ENCODE data around the gene PANK4.
"Not testable (repeated sequence)": the region's sequence is repeated elsewhere in the genome, so short reads cannot be mapped to it uniquely, and the experiment has no call there.

The PANK4 gene

DNA sequence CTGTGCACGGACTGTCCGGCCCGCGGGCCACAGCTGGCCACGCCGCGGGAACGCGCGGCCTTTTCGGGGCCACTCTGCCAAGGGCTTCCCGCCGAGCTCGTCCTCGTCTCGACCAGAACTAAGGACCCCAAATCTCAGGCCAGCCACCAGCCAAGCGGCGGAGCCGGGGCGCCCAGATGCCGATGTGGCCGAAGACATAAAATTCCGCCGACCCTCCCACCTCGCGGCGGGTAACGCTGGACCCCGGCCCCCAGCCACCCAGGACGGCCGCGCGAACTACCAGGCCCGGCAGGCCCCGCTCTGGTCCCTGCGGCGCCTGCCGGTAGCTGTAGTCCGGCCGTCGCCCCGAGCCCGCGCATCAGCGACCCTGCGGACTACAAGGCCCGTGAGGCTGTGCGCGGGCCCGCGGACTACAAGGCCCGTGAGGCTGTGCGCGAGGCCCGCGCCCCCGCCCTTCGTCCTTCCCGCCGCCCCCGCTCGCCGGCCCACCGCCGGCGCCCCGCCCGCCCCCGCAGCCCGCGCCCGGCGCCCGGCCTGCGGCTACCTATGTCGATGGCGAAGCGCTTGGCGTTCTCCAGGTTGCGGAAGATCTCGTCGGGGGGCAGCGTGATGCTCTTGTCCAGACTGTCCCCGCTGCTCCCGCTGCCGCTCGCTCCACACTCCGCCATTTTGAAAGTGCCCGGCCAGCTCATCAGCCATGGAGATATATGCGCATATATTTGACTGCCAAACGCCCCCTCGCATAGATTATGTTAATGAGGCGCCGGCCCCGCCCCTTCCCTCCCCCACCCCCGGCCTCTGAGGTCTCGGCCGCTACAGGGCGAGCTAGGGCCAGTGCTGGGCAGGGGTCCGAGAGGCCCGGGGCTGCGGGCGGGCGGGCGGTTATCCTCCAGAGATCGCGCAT lies at the start of gene PANK4:
Gene PANK4, minus strand, starts transcription at position 677 of the 904 bp plus-strand sequence. Its CDS starts 9 bp downstream, at position 668.
- peak; percentile 64 to 86 (median 82) for DNase-seq

DNA sequence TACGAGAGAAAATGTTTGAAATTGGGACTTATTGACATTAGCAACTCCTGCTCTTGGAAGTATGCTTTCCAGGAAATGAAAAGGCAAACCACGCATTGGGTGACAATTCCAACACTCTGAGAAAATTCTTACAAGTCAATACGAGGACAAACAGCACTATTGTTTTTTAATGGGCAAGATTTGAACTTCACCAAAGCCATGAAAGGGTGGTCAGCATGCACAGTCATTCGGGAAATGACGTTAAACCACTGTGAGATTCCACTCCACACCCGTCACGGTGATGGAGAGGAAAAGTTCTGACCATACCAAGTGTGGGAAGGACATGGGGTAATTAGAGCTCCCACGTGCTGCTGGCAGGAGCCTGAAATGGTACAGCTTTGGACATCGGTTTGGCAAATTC lies 48.0 kb upstream of the PANK4 start:
- no peak for DNase-seq

DNA sequence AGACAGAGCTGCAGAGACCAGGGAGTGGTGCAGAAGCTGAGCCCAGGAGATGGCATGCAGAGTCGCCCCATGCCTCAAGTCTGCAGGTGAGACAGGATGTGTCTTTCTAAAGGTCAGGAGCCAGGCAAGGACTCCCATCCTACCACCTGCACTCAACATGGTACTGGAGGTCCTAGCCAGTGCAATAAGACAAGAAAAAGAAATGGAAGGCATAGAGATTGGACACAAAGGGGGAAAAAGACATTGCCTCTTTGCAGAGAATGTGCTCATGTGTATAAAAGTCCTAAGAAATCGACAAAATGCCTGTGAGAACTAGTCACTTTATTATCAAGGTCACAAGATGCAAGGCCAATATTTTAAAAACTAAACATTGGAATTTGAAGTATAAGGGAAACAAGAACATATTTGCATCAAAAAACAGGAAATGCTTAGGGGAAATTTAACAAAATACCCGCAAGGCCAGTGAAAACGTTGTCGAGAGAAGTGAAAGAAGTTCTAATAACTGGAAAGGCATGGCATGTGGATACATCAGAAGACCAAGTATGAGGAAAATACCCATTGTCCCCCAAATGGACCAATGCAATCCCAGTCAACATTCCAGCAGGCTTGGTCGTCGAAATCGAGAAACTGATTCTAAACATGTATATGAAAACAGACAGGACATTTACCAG lies 47.0 kb upstream of the PANK4 start:
- DNase-seq, result no peak

DNA sequence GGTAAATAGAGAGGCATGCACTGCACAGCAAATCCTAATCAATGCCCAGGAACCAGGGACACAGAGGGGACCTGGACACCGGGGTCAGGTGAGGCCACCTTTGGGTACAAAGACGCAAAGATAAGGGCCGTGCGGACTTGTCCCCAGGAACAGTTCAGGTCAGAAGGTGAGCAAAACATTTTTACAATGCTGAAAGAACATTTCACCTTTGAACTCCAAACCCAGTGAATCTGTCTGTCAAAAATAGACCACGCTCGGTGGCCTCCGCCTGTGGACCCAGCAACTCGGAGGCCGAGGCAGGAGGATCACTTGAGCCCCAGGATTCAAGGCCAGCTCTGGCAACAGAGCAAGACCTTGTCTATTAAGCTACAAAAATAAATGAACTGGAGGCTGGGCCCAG lies 45.0 kb upstream of the PANK4 start:
- DNase-seq, result no peak

DNA sequence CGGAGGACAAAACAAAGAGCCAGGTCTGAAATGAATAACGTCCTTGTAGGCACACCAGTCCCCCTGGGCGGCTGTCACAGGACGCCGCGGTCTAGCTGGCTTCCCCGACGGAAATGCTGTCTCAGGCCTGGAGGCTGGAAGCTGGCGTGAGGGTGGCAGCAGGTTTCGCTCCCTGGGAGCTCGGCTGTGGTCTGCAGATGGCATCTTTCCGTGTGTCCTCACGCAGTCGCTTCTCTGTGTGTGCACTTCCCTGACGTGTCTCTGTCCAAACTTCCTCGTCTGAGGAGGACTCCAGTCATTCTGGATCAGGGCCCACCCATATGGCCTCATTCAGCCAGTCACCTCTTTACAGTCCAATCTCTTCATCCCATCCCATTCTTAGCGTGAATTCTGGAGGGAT lies 43.9 kb upstream of the PANK4 start:
- DNase-seq, result no peak

DNA sequence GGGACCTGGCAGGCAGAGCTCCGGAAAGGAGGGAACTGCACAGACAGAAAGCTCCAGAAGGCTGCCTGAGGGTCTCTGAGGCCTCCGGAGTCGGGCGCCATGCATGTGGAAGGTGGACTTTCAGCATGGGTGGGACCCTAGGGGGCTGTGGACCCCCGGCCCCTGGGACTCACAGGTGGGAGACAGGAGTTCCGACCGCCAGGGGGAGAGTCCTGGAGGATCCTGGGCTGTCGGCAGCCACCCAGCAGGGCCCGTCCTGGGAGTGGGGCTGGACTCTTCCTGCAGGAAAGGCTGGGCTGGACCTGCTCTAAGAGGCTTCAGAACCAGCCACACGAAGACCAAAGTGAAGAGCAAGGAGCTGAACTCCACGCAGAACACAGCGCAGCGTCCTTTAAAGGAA lies 43.3 kb upstream of the PANK4 start:
- not testable (repeated sequence) for DNase-seq

DNA sequence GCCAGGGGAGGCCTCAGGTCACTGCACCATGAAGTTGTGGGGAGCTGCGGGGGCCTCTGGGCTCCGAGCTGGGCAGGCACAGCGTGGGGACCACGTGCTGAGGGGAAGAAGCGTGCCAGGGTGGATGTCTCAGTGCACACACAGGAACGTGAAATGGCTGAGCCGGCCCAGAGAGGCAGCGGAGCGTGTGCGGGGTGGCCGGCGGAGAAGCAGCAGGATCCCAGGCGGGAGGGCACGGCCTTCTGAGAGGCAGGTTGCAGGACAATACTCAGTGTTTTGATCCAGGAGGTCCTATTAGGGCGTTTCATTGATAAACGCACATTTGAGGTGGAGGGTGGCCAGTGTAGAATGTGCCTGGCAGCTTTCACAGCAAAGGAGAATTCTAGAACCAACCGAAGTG lies 42.7 kb upstream of the PANK4 start:
- DNase-seq, result no peak

DNA sequence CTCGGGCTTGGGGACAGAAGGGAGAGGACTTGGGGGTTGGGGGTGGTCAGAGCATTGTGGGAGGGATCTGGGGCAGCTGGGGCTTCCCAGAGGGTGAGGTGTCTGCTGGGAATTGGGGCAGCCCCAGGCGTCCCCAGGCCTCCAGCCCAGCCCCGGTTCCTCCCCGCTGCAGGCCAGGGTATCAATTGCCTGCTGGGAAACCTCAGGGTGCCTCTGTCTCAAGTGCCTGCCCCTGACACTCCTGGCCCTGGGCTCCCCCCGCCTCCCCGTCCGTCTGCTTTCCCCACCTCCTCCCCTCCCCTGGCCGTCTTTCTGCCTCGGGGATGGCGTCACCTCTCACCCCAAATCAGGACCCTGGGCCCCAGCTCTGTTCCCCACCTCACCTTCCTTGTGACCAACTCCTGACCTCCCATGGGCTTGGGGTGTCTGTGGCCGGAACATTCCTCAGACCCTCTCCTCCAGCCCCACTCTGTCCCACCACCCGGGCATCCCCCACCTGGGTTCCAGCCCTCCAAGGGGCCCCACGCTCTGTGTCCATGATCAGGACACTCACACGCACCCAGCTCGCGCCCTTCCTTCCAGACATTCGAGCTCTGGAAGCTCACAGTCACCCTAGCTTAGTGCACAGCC lies 41.9 kb upstream of the PANK4 start:
- not testable (repeated sequence) for DNase-seq

DNA sequence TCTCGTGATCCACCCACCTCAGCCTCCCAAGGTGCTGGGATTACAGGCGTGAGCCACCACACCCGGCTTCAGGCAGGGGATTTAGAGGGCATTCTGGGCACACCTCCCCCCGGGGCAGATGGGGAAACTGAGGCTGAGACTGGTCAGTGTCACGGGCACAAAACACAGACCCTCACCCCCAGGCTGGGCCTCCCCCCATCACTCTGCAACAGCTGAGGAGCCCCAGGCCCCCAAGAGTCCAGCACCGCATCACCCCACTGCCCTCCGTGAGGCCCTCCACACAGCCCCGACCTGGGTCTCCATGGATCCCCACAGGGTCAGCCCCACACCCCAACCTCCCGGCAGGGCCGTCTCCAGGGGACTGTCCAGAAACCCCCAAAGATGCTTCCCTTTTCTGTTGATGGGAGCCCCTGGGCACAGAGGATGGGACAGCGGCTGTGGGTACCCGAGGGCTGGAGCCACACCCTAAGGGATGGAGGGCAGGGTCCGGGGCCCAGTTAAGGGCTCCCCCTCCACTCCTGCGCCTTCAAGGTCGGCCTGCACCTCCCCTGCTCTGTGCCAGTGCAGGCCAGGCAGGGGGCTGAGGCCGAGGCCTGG lies 40.8 kb upstream of the PANK4 start:
- no peak for DNase-seq

DNA sequence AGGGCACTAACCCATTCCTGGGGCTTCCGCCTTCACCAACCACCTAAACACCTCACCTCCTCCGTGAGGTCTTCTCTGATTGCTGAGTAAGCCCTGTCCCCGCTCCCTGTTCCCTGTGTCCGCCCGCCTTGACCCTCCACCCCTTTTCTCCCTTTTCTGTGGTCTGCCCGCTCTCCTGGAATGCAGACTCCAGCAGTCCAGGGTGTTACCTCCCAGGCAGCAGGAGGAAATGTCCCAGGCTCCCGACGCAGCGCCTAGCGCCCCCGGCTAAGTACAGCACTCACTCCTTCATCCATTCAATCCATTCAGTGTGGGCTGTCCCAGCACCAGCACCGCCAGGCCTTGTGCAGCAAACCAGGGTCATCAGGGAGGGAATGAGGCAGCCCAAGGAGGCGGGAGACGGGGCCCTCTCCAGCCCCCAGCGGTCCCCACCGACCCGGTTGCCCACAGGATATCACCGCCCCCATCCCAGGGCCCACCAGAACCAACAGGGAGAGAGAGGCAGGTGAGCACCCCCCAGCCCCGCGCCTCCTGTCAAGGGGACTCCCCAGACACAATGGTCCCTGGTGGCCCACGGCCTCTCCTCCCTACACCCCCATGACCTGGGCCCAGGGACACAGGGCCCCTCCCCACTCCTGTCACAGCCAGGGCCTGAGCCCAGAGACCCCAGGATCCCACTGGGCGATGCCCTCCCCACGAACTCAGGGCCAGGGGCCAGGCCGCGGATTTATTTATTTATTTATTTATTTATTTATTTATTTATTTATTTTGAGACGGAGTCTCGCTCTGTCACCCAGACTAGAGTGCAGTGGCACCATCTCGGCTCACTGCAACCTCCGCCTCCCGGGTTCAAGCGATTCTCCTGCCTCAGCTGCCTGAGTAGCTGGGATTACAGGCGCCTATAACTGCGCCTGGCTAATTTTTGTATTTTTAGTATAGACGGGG lies 40.0 kb upstream of the PANK4 start:
- DNase-seq, result no peak

DNA sequence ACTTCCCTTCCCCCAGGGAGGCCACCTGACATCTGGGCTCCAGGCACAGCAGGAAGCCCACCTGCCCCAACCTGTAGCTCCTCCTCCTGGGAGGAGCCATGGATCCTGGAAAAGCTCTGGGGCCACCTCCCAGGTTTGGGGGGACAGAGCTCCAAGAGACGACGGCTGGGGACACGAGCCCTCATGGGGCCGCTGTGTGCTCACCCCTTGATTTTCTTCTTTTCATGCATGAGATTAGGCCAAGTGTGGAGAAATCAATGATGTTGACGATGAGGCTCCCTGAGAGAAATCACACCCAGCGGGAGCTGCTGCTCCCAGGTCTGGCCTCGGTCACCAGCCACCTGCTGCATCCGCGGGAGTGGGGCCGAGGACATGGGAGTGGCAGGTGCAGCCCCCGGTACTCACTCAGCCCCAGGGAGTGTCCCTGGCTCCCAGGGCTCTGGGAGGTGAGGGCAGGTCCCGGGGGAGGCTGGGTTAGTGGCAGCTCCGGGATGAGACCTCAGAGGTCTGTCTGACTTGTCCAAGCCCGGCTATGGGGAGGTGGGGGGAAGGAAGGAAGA lies 38.5 kb upstream of the PANK4 start:
- DNase-seq, result no peak

DNA sequence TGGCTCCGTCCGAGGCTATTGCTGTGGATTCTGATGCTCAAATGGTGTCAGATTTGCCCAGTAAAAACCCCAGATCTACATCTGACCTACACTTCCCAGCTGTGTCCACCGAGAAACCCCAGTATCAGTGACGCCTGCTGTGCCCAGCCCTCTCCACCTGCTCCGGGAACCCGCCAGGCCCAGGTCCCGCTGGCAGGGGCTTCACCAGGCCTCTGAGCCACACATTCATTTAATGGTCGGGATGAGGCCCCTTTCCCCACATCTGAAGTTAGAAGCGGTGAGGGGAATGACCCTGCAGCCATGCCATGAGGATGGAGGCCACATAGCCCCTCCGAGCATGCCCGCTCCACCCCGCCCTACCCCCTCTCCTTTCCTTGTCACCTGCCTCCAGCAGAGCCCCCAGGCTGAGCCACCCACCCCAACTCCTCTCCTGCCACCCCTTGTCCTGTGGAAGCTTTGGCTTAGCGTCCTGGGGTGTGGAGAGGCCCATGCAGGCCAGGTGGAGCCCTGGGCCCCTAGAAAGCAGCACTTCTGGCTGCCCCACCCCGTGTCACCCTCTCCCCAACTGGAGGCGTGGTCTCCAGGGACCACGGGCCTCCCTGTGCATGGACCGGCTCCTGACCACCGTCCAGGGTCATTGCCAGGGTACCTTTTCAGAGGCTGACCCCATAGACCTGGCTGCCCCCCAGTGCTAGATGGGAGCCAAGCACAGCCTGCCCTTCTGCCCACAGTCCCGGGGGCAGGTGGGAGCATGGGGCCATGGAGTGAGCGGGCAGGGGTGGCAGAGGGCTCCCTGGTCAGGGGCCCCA lies 37.8 kb upstream of the PANK4 start:
- DNase-seq, result no peak

DNA sequence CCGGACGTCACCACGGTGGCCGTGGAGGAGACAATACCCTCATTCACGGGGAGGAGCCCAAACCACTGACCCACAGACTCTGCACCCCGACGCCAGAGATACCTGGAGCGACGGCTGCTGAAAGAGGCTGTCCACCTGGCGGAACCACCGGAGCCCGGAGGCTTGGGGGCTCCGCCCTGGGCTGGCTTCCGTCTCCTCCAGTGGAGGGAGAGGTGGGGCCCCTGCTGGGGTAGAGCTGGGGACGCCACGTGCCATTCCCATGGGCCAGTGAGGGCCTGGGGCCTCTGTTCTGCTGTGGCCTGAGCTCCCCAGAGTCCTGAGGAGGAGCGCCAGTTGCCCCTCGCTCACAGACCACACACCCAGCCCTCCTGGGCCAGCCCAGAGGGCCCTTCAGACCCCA lies 36.8 kb upstream of the PANK4 start:
- DNase-seq, result no peak

DNA sequence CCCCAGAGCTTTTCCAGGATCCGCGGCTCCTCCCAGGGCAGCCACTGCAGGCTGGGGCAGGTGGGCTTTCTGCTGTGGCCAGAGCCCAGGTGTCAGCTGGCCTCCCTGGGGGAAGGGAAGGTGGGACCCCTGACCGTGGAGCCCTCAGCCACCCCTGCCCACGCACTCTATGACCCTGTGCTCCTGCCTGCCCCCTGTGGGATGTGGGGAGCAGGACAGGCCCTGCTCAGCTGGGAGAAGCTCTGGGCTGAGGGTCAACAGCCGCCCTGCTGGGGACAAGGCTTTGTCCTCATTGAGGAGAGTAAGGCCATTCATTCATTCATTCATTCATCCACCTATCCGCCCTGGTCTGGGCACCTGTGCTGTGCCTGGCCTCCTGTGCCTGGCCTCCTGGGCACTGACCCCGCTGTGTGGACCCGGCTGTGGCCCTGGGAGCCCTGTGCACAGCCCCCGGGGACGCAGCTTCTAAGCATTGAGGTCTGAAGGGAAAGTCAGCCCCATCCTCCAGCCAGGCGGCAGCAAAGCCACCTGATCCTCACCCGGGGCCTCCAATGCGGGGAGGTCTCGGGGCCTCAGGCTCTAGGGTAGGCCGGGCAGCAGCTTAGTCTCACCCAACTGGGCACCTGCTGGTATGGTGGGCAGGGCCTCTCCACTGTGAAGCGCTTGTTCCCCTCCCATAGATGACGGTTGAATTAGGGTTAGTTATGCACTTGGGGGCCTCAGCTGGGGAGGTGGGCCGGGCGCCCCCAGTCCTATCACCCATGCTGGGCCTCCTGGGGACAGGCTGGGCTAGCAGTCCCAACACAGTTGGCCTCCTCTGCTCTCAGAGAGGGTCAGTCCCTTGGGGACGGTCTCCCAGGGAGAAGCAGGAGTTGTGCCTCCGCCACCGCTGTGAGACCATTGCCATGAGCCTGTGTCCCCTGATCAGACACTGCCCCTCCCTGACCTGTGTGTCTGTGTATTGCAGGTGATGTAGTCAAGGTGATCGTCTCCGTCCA lies 35.8 kb upstream of the PANK4 start:
- no peak for DNase-seq

DNA sequence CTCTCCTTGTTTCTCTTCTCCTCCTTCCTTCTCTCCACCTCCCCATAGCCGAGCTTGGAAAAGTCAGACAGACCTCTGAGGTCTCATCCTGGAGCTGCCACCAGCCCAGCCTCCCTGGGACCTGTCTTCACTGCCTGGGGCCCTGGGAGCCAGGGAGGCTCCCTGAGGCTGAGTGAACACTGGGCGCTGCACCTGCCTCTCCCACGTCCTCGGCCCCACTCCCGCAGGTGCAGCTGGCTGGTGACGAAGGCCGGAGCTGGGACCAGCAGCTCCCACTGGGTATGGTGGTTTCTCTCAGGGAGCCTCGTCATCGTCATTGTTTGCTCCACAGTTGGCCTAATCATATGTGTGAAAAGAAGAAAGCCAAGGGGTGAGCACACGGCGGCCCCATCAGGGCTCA lies 35.0 kb upstream of the PANK4 start:
- DNase-seq, result no peak

DNA sequence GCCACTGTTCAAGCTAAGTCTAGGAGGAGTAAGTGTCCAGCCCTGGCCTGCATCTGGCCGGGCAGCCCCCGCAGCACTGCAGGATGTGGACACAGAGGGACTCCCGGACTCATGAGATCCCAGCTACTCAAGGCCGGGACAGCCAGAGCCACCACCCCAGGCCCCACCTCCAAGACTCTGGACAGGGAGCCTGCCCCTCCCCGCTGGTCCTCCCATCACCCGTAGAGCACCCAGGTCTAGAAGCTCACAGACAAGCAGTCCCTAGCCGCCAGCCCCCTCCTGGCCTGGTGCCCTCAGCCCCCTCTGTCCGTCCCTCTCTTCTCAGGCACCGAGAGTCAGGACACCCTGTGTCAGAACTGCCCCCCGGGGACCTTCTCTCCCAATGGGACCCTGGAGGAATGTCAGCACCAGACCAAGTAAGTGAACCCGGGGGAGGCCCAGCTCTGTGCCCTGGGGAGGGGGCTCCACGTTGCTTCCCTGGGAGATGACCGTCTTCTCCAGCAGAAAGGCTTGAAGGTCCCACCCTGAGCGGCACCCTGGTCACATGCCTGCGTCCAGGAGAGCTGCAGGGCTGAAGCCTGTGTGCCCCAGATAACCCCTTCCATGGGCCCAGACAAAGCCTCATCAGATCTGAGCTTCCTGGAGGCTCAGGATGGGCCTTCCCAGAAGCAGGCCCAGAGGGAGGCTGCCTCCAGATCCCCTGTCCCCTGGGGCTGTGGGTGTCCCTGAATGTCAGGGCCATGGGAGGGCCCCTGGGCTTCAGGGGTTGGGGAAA lies 34.1 kb upstream of the PANK4 start:
- no peak for DNase-seq

DNA sequence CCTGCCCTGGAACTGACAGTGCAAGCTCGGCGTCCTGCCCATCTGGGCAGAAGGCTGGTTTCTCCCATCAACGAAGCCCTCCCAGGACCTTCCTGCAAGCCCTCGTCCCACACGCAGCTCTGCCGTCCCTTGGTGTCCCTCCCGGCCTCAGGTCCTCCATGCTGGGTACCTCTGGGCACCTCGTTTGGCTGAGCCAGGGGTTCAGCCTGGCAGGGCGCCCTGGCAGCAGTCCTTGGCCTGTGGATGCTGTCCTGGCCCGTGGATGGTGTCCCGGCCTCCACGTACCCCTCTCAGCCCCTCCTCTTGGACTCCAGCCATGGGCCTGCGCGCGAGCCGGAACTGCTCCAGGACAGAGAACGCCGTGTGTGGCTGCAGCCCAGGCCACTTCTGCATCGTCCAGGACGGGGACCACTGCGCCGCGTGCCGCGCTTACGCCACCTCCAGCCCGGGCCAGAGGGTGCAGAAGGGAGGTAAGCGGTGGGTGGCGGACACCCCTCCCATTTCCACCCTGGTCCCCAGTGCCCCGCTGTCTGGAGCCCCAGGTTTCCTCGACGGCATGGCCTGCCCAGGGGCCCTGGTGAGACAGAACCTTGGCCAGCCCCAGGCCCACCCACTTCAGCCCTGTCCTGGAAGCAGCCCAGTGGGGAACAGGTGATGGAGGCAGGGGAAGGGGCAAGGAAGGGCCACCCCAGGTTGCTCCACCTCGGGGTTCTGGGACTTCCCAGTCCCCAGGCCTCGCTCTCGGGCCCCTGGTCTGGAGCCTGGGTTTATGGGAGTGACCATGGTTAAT lies 33.3 kb upstream of the PANK4 start:
- DNase-seq, result no peak

DNA sequence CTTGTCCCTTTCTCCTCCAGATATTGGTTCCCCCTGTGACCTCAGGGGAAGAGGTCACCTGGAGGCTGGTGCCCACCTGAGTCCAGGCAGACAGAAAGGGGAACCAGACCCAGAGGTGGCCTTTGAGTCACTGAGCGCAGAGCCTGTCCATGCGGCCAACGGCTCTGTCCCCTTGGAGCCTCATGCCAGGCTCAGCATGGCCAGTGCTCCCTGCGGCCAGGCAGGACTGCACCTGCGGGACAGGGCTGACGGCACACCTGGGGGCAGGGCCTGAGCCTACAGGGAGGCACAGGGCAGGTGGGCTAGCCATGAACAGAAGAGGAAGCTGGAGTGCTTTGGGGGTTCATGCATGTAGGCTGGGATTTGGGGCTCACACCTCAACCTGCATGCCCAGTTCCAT lies 32.5 kb upstream of the PANK4 start:
- no peak for DNase-seq
